Cardiac muscle cell (in vitro differentiated cells and primary cell): Measurements from ENCODE around the gene NUDT6. TPM values are rescaled to one million over a fixed set of nuclear protein-coding genes. Genes with fewer than 3 reads are reported as not detected.

Source experiments
- DNase-seq, 2 donors: peaks; one replicate each; pipeline versions ENCODE4 v3.0.0 to v3.0.0-alpha.2; 2010 to 2017; ENCODE audit warnings: low read depth in 1 of 2, low spot score in 1 of 2
- H3K27ac ChIP-seq: fragments of 200-600 bp; sonication (generic); 2 replicates; pipeline ENCODE4 v1.5.1; 2016
- H3K27me3 ChIP-seq: fragments of 200-600 bp; sonication (generic); 2 replicates; pipeline ENCODE4 v1.6.0; 2016; ENCODE audit warnings: control low read depth
- H3K36me3 ChIP-seq: fragments of 200-600 bp; sonication (generic); 2 replicates; pipeline ENCODE4 v1.5.1; 2016; ENCODE audit warnings: control low read depth
- H3K4me1 ChIP-seq: fragments of 200-600 bp; sonication (generic); 2 replicates; pipeline ENCODE4 v1.8.1; 2017; ENCODE audit warnings: low read depth, mild to moderate bottlenecking, mixed run types
- H3K4me3 ChIP-seq: fragments of 200-600 bp; sonication (generic); 2 replicates; pipeline ENCODE4 v1.5.1; 2016; ENCODE audit warnings: mild to moderate bottlenecking
- H3K9me3 ChIP-seq: fragments of 200-600 bp; sonication (generic); 2 replicates; pipeline ENCODE4 v1.5.1; 2017; ENCODE audit warnings: low read depth, mild to moderate bottlenecking, control low read depth
- polyA plus RNA-seq: library from polyadenylated mRNA; unstranded; fragments of >200 nt; fragmentation: Nextera tagmentation; extraction: Ambion mirVana; gene quantifications from 2 replicates; pipeline ENCODE4 v1.2.1, GENCODE V29; 2016
- total RNA-seq: library from RNA; depleted of rRNA; stranded (reverse); fragments of >200 nt; gene quantifications from 2 replicates; pipeline ENCODE4 v1.2.3, GENCODE V29; 2016
- TF ChIP-seq, protein P1 (sequence below): IDR thresholded peaks from 2 replicates; pipeline ENCODE4 v1.5.1; 2012; ENCODE audit warnings: low read depth, mild to moderate bottlenecking, low read length

NUDT6 gene
- total and polyA plus RNA-seq, 2 experiments from 2014 or later, result 26.3 to 32.3 TPM

DNA sequence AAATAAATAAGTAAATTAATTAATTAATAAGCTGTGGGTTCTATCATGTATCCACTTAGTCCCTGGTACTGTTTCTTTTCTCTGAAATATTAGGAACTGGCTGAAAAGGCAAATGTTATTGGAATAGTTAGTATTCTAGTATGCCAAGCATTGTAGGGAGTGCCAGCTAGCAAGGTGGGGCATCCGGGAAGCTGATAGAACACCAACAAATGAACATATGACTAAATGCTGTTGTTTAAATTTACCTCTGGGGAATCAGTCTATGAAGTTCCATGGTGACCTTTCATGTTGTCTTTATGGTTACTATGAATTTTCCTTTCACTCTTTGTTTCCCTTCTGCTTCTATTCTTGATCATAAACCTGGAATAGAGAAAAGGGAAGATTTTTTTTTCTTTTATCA is 32.7 kb downstream of the NUDT6 start:
- Histone ChIP-seq H3K9me3 (no peaks in the 10 kb centered on the region), H3K27me3 (no peaks in the 10 kb centered on the region), H3K4me1 (no peaks in the 10 kb centered on the region), H3K36me3 (peaks cover 17% of the 10 kb centered on the region), H3K4me3 (no peak overlapping the region), H3K27ac (no peak overlapping the region)
- DNase-seq, result no peak
- TF ChIP-seq, protein P1, sequence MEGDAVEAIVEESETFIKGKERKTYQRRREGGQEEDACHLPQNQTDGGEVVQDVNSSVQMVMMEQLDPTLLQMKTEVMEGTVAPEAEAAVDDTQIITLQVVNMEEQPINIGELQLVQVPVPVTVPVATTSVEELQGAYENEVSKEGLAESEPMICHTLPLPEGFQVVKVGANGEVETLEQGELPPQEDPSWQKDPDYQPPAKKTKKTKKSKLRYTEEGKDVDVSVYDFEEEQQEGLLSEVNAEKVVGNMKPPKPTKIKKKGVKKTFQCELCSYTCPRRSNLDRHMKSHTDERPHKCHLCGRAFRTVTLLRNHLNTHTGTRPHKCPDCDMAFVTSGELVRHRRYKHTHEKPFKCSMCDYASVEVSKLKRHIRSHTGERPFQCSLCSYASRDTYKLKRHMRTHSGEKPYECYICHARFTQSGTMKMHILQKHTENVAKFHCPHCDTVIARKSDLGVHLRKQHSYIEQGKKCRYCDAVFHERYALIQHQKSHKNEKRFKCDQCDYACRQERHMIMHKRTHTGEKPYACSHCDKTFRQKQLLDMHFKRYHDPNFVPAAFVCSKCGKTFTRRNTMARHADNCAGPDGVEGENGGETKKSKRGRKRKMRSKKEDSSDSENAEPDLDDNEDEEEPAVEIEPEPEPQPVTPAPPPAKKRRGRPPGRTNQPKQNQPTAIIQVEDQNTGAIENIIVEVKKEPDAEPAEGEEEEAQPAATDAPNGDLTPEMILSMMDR, result no peak

DNA sequence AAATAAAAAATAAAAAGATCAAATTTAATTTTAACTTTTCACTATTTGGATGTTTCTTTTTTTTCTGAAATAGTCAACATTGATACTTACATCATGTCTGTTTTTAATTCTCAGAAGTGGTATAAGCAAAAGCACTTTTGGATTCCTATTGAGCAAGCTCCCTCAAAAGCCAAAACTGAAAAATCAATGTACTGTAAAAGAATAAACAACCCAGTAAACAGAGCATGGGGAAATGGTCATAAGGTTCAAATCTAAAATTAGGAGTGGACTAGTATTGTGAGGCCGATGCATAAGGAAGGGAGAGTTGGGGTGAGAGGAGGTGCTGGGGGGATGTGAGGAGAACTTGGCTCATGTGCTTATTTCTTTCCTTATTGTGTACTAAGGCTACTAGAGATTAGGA is 37.9 kb downstream of the NUDT6 start:
- H3K27ac ChIP-seq, result no peak overlapping the region
- TF ChIP-seq, protein P1, result no peak

DNA sequence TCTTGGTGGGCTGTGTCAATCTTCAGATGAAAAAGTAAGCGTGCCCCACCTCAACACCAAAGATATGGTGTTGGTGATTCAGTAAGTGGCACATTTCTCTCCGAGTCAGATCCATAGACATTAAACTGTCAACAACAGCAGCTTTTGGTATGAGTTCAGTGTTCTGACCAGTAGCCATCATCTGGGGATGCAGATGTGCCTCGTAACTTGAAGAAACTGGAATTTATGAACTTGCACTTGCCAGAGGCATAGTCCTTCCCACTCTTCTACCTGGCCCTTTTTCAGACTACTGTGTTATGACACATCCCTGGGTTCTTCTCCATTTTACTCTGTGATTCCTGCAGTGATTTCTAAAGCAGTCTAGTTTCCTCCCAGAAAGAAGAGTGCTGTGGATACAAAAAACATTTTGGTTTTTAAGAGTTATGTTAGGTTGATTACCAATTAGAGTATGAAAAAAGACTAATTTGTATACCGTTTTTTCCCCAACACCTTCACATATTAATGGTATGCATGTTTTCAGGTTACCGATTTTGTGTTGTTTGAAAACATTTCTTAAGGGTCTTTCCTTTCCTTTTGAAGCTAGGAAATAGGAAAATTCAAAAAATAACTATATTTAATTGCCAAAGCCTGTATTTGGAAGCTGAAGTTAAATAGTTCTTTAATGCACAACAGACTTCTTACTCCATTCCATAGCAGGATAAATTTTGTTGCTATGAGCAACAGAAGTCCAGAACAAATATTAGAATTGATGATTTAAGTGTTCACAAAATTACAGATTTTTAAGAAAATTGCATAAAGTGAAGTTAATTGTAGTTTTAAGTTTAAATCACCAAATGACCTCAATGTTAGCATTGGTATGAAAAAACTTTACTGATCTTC is 39.3 kb downstream of the NUDT6 start:
- Histone ChIP-seq H3K4me1 (no peaks in the 10 kb centered on the region), H3K4me3 (no peak overlapping the region), H3K27me3 (no peaks in the 10 kb centered on the region), H3K9me3 (no peaks in the 10 kb centered on the region), H3K27ac (no peak overlapping the region), H3K36me3 (no peaks in the 10 kb centered on the region)
- no peak for DNase-seq
- TF ChIP-seq, protein P1, result no peak

More for the DNA sequence above, 37.9 kb downstream of the NUDT6 start:
- Histone ChIP-seq H3K27me3 (no peaks in the 10 kb centered on the region), H3K4me1 (no peaks in the 10 kb centered on the region), H3K36me3 (no peaks in the 10 kb centered on the region), H3K9me3 (no peaks in the 10 kb centered on the region), H3K4me3 (no peak overlapping the region)
- no peak for DNase-seq

DNA sequence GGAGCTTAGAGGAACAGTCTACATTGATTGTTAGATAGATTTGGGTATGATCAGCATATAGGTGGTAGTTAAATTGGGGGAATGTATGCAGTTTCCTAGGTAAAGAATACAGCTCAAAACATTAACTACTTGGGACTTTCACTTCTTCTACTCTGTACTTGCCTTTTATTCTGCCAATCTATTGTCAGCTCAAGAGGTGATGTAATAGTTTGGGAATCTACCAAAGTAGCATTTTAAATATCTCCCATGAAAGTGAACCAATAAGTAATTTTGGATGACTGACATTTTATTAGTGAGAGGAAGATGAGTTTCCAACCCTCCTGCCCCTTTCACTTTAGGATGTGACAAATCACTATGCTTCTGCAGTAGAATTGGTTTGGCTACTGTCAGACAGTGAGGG is 43.4 kb downstream of the NUDT6 start:
- TF ChIP-seq, protein P1, result no peak
- Histone ChIP-seq H3K4me1 (no peaks in the 10 kb centered on the region), H3K9me3 (no peaks in the 10 kb centered on the region), H3K4me3 (no peak overlapping the region), H3K36me3 (no peaks in the 10 kb centered on the region), H3K27me3 (no peaks in the 10 kb centered on the region), H3K27ac (no peak overlapping the region)
- no peak for DNase-seq

DNA sequence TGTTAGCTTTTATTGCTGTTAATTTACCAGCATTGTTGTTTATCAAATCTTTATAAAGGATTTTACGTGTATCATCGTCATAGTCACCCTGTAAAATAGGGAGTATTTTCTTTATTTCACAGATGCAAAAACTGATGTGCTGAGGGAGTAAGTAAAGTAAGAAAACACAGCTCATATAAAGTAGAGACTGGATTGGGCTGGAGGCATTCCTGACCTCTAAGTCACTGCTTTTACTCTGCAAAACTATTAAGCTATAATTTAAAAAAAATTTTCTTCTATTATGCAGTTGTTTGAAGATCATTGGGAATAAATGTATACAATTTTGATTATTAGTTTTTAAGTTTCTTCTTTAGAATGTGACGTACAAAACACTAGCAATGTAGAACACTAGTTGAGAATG is 45.9 kb downstream of the NUDT6 start:
- Histone ChIP-seq H3K27me3 (no peaks in the 10 kb centered on the region), H3K4me3 (no peak overlapping the region), H3K4me1 (no peaks in the 10 kb centered on the region), H3K36me3 (no peaks in the 10 kb centered on the region), H3K9me3 (no peaks in the 10 kb centered on the region), H3K27ac (no peak overlapping the region)
- DNase-seq, result no peak
- TF ChIP-seq, protein P1, result no peak
